GM18498 (cell line): ENCODE results near the gene ASTL.
"Not testable (repeated sequence)": the region's sequence is repeated elsewhere in the genome, so short reads cannot be mapped to it uniquely, and the experiment has no call there.

Experiments used
- ATAC-seq: cut with Tn5 transposase; IDR thresholded peaks from one replicate; pipeline ENCODE4 v1.9.1; 2021; ENCODE audit warnings: mild to moderate bottlenecking, moderate library complexity; ENCODE audit not compliant: unreplicated experiment

Gene ASTL

DNA sequence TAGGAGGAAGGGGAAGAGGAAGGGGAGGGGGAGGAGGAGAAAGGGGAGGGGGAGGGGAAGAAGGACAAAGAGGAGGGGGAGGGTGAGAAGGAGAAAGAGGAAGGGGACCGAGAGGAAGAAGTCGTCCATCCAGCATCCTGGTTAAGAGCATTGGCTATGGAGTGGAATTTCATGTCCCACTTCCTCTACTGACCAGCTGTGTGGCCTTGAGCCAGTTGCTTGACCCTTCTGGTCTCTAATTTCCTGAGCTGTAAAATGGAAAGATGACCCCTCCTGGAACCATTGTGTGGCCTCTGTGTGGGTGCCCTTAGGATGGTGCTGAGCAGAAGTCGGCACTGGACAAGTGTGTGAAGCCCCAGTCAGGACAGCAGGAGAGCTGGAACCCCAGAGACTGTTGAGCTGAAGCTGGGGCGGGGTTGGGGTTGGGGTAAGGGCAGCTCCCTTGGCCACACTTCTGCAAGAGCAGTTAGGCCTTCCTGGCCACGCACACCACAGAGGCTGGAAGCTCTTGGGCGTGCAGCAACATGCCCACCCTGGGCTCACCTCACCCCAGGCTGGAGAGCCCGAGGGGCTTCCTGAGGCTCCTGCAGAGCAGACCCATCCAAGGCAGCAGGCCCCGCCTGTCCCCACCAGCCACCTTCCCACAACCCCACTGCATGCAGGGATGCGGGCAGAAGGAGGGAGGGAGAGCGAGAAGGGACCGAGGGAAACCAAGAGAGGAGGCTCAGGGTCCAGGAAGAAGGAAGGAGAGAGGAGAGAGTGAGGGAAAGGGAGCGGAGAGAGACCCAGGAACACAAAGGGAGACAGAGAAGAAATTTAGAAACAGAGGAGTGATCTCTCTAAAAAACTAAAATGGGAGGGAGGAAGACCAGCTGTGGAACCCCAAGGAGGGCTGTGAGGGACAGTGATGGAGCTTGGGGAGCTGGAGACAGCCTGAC, 38.2 kb downstream of the ASTL start:
- ATAC-seq = no peak

DNA sequence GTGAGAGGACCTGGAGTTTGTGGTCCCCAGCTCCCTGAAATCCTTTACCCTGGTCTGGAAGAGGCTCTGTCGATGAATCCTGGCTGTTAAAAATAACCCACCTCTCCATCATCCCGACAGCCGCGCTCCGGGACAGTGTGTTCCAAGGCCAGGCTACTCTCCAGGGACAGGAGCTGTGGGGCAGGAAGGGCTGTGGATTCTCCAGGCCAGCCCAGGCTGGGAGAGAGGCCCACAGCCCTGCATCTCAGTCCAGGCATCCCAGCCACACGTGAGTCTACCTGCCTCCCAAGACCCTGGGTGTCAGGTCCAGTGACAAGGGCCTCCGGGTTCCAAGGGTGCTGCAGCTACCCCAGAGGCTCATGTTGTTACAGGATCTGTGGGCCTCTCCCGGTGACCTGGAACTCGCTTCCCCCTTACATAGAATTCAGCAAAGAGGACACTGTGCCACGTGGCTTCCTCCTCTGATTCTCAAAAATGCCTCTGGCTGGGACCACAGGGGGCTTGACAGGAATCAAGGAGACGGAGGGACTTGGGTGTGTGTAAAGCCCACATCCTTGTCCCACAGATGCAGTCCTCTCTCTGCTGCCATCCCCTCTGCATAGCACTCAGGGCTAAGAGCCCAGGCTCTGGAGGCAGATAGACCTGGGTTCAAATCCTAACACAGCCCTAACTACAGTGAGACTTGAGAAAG, 39.3 kb downstream of the ASTL start:
- ATAC-seq = no peak

DNA sequence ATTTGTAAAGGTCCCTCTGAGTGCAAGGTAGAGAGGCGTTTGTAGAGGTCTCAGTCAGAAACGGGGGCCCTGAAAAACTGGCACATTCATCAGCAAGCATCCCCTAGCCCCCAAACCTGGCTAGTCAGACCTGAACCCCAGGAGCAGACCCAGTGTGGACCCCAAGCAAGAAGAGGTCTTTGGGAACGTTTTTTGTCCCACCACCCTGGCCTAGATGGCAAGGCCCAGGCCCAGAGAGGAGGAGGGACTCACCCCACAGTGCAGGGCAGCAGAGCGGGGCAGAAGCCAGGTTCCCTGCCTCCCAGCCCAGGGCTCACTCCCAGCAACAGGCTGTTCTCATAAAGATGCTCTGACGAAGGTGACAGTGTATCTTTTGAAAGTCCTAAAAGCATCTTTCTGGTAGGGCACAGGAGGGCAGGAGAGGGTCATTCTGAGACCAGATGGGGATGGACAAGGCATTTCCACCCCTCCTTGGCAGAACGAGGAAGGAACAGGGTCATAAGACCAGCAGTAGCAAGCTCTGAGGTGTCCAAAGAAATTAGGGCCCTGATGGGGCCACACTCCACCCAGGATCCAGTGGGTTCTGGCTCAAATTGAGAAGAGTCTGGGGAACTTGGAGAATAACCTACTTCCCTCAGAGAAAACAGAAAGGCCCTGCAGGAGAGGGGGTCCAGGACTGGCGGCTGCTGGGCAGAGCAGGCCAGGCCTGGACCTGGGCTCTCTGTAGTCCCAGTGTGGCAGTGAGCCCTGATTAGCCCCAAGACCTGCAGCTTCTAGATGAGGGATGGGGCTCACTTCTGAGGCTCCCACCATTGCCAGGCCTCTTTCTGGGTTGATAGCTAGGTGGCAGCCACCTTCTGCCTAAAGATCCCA, 40.1 kb downstream of the ASTL start:
- ATAC-seq = no peak

DNA sequence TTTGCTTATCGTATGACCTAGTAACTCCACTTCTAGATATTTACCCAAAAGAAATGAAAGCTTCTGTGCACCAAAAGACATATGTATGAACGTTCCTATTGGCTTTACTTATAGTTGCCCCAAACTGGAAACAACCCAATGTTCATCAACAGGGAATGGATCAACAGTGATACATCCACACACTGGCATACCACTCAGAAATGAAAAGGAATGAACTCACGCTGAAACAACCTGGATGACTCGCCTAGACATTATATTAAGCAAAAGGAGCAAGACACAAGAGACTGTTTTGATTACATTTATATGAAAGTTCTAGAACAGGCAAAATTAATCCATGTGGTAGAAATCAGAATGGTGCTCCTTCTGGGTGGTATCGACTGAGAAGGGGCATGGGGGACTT, 40.9 kb downstream of the ASTL start:
- no peak for ATAC-seq

DNA sequence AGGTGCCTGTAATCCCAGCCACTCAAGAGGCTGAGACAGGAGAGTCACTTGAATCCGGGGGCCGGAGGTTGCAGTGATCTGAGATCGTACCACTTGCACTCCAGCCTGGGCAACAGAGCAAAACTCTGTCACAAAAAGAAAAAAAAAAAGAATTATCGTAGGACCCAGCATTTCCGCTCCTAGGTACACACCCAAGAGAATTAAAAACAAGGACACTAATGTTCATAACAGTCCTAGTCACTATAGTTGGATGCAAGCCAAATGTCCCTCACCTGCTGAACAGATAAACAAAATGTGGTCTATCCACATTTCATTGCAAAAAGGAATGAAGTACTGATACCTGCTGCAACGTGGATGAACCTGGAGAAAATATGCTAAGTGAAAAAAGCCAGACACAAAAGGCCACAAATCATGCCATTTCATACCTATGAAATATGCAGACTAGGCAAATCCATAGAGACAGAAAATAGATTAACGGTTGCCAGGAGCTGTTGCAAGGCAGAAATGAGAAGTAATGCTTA, 43.1 kb downstream of the ASTL start:
- ATAC-seq = no peak

DNA sequence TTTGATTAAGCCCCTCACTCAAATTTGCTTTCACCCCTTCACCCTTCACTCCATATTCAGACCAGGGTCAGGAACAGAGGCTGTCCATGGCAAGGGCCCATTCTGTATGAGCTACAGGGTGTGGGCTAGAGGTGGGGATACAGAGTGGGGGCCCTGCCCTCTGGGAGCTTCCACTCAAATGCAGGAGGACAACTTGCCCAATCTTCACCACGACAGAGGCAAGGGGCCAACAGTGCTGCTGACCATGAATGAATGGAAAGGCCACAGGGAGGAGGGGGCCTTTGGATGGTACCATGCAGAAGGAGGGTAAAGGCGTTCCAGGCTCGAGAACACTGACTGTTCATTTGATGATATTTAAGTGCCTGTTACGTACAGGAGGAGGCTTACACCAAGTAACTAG, 44.8 kb downstream of the ASTL start:
- ATAC-seq = no peak

DNA sequence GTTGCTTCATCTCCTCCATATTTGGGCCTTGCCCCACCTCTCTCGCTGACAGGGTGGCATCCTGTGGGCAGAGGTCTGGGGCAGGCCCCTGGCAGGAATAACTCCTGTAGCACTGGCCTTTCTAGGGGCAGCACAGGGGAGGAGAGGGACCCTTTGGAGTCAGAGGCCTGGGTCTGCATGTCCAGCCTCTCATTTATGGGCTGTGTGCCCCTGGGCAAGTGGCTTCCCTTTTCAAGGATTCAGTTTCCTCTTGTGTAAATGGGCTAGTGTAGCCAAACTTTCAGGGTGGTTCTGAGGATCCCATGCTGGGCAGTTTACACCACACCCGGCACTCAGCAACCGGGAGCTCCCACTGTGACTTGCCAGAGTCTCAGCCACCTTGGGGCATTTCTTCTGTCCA, 45.4 kb downstream of the ASTL start:
- no peak for ATAC-seq

DNA sequence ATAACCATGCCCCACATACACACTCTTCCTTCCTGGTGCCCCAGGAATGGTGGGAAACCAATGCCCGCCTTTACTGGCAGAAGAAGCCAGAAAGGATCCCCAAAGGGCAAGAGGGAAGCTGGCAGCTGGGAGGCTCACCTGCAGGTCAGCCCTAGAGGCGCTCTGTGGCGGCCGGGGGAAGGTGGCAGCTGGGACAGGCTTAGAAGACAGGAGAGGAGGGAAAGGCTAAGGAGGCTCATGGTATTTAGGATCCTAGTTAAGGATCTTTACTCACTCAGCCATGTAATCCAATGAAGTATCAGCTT, 45.8 kb downstream of the ASTL start:
- no peak for ATAC-seq

DNA sequence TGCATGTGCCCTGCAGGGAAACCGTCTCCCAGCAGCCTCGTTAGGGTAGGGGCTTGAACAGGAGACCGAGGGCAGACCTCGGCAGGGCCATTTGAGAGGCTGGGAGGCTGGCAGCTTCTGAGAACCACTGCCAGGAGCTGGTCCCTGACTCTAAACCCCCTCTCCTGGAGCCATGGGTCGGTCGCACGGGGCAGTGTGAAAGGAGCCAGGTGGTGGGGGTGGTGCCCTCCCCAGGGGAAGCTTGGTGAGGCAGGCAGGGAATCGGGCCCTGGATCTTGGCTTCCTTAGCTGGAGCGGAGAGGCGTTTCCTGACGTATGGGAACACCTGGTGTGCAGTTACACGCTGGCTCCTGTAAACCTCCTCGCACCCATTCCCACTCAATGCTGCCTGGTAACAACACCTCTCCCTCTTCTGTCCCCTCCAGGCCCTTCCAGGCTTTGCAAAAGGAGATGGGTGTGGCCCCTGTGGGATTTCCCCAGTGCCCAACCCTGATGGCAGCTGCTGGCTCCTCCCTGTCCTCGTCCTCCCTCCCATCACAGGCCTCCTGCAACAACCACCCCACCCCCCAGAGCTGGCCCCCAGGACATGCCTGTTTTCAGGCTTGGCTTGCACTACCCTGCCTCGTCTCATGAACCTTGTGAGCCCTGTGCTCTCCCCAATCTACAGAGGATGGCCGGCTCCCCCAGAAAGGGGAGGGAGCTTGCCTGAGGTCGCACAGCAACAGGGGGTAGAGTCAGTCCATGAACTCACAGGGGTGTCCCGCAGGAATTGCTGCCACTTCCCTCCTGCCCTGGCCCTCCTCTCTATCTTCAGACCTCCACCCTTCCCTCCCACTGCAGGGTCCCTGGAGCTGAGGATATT, 46.4 kb downstream of the ASTL start:
- ATAC-seq = no peak

DNA sequence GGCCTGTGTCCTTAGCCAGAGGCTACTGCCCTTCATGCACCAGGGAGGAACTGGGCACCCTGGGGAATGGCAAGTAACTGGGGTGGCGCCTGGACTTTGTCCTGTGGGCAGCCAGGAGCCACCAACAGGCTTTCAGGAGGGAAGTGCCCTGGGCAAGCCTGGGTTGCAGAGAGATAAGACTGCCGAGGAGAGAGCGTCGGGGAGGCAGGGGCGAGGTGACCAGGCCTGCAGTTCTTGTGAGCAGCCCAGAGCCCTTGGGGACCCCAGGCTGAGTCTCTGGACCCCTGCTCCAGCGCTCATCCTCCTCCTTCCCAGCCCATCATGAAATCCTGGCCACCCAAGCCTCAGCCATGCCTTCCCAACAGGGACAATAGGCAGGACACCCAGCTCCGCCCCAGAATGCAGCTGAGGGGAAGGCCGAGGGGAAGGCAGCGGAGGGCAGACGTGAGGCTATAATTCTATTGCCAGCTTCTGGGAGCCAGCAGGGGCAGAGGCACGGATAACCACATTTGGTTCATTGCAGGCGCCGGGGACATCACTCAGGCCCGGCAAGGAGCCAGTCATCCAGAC, 47.1 kb downstream of the ASTL start:
- no peak for ATAC-seq

DNA sequence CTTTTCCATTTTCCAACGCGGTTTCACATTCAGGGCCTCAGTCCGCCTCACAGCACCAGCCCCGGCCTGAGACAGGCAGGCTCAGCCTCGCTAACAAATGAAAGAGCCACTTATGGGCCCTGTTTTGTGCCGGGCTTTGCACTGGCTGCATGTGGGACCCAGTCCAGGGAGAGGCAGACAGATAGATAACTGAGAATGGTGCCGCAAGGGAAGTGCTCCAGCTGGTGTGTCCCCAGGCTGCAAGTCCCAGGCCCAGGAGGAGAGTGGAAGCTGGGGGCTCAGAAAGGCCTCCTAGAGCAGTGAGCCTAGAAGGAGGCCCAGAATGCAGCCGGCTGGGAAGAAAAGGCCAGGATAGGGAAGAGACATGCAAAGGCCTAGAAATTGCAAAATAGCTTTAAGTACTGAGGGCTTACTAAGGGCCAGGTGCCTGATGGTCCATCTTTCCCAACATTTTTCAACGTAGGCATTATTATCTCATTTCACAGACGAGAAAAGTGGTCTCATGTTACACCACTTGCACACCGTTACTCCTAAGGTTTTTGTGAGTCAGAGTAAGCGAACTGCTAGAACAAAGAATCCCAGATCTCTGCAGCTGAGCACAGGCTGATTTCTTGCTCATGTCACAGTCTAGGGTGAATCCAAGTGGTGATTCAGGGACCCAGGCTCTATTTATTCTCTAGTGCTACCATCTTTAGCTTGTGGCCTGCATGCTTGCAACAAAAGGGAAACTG, 47.9 kb downstream of the ASTL start:
- no peak for ATAC-seq

DNA sequence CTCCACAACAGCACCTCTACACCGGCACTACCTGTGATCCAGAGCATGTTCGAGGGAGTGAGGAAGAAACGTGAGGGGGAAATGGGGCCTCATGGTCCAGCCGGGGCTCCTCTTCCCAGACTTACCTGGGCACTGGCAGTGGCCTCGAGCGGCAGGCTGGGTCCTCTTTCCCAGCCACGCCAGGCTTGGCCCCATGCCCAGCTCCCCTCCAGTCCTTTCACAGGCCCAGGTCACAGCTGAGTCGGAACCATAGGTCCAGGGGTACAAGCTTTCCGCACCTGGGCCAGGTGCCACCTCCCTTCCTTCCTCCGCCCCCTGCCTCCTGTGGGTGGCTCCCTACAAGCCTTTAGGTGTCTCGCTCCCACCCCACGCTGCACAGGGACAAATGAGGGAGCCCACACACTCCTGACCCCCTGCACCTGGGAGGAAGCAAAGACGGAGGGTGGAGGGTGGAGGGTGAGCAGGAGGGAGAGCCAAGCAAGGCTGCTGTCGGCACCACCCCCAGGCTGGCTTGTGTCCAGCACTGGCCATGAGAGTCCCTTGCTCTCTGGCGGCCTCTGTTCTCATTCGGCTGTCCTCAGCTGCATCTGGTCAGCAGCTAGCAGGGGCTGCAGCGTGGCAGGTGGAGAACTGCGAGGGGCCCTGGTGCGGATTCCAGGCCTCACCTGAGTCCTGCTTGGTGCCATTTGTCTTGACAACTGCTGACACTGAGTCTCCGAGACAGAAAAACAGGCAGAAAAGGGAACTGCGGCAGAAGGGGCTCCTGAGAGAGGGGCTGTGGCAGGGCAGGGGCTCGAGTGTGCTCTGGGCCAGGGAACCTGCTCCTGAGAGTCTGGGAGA, 48.7 kb downstream of the ASTL start:
- no peak for ATAC-seq

DNA sequence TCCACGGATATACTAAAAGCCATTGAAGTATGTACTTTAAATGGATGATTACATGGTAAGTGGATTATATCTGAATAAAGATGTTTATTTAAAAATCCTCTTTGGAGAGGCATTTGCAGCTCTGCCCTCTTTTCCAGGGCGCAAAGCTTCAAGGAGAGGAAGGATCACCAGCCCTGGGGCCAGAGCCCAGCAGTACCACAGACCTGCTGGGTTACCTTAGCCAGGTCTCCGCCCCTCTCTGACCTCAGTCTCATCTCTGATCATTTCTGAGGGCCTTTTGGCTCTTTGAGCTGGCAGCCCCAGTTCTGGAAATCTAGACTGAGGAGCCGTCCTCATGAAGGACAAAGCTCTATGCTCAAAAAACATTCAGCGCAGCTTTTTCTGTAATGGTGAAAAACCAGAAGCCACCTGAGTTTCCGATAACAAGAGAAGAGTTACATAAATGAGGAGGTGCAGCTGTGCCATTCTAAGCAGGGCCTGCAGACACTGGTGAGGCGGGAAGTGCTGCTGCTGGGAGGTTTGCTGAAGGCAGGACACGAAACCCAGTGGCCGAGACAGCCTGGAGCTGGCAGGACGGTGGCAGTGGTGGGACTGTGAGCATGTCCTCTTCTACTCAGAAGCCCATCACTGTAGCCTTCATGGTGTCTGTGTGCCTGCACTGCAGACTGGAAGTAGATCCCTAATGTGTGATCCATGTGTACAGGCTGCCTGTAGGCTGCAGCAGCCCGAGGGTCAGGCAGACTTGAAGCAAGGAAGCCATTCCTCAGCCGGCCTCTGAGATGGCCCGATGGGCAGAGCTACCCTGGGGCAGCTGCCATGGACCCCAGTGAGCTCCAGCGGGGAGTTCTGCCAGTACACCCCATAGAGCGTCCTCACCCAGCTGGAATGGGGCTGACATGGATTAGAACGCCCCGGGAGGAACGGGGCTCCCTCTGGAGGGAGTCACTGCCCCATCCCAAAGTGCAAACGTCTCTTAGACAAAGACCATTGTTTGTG, 49.7 kb downstream of the ASTL start:
- no peak for ATAC-seq

DNA sequence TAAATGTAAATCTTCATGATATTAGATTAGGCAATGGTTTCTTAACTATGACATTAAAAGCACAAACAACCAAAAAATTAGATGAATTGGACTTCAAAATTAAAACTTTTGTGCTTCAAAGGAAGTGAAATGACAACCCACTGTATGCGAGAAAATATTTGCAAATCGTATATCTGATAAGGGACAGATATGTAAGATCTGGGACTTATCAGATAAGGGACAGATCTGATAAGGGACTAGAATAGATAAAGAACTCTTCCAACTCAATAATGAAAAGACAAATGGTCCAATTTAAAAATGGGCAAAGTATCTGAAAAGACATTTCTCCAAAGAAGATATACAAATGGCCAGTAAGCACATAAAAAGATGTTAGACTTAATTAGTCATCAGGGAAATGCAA, 51.2 kb downstream of the ASTL start:
- no peak for ATAC-seq

DNA sequence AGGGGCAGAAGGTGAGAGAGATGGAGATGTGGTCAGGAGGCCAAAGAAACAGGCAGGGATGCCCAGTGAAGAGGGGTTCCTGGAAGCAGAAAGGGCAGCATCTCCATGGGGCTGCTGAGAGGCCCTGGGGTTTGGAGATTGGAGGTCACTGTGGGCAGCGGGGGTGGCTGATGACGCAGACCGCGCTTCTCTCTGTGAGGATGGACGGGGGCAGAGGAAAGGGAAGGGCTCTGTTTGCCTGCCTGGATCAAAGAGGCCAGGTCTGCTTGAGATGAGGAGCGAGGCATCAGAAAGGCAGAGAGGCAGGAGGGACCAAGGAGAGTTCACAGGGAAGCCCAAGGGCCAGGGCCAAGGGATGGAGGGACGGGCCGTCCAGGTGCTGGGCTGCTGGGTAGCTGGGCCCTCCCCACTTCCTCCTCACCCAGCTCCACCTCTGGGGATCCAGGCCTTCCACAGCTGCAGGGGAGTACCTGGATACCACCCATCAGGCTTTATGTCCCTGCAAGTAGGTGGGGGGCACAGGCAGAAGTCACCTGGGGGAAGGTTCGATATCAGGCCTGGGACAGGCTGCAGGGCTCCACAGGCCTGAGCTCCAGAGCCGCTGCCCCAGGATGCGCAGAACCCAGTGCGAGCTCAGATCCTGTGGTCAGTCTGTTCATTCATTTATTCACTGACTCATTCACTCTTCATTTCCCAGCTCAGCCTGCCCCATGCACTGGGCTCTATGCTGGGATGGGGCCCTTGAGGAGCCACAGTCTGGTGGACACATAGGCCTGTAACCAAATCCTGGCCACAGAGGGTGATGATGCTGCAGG, 52.6 kb downstream of the ASTL start:
- ATAC-seq = no peak

DNA sequence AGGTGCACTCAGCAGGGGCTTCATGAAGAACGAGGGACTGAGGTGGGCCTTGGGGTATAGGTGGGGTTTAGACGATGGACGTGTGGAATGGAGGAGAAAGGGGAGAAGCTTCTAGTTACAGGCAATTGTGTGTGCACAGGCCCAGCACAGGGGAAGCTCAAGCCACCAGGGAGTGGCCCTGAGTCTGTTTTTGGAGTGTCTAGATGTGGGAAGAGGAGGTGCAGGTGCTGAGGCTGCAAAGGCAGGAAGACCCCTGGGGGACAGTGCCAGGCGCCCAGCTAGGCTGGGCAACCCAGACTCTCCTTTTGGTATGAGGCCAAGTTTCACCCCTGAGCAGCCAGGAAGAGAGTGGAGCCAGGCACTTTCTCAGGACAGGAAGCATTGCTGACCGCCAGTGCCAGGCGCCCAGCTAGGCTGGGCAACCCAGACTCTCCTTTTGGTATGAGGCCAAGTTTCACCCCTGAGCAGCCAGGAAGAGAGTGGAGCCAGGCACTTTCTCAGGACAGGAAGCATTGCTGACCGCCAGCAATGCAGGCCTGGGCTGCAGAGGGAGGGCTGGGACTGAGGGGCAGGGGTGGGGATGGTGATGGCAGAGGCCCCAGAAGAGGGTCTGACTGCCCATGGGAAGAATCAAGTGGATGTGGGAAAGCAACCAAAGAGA, 53.3 kb downstream of the ASTL start:
- not testable (repeated sequence) for ATAC-seq
